IMR-90 (cell line): ENCODE results near the gene IFNA16. TPM values are rescaled to one million over a fixed set of nuclear protein-coding genes. Genes with fewer than 3 reads are reported as not detected.
A peak's percentile ranks its signal among the peaks of the same experiment; 100 is the strongest.
"Not testable (repeated sequence)": the region's sequence is repeated elsewhere in the genome, so short reads cannot be mapped to it uniquely, and the experiment has no call there.

Experiments used
- ATAC-seq: fragments of 200-7000 bp; cut with Tn5 transposase; 2 replicates; pipeline ENCODE4 v1.9.1; 2020; ENCODE audit warnings: low read depth, mild to moderate bottlenecking, moderate library complexity
- BruUV-seq: library from RNA; stranded (reverse); fragments of 400-500 nt; replicated peaks from 2 replicates; lab custom pipeline; 2021; lab: Mats Ljungman, UMichigan
- CTCF ChIA-PET: fragments of 300-600 bp; formaldehyde crosslinking; extraction: SDS; loops from one replicate; lab custom pipeline; 2021; ENCODE audit warnings: antibody characterized with exemption; lab: Yijun Ruan, JAX
- POLR2A ChIA-PET: fragments of 300-600 bp; sonication (Branson Sonifier 250); formaldehyde crosslinking; loops from one replicate; lab custom pipeline; 2022; ENCODE audit warnings: antibody characterized with exemption; ENCODE audit not compliant: unreplicated experiment; lab: Charles Lee
- DNase-seq: peaks from one replicate; pipeline ENCODE4 v3.0.0; 2013
- H2AFZ ChIP-seq: replicated peaks from 2 replicates; pipeline ENCODE3; 2013; ENCODE audit warnings: low read length, mild to moderate bottlenecking; ENCODE audit not compliant: poor library complexity
- H2AK5ac ChIP-seq: 2 replicates; pipeline ENCODE4 v1.6.1; 2013; ENCODE audit warnings: low read depth, low read length, inconsistent platforms
- H2AK9ac ChIP-seq: replicated peaks from 2 replicates; pipeline ENCODE3; 2013; ENCODE audit warnings: mild to moderate bottlenecking, low read depth, low read length, moderate library complexity; ENCODE audit not compliant: poor library complexity
- H2BK120ac ChIP-seq: 2 replicates; pipeline ENCODE4 v1.6.1; 2013; ENCODE audit warnings: low read depth, low read length, inconsistent platforms
- H2BK15ac ChIP-seq: 3 replicates; pipeline ENCODE4 v1.6.1; 2013; ENCODE audit warnings: low read depth, low read length, inconsistent platforms
- H2BK20ac ChIP-seq: 2 replicates; pipeline ENCODE4 v1.6.1; 2013; ENCODE audit warnings: low read depth, mild to moderate bottlenecking, inconsistent platforms, low read length, moderate library complexity
- H2BK5ac ChIP-seq: 2 replicates; pipeline ENCODE4 v1.6.1; 2013; ENCODE audit warnings: mild to moderate bottlenecking, low read depth, low read length, inconsistent platforms; ENCODE audit not compliant: poor library complexity, severe bottlenecking
- H3K14ac ChIP-seq: replicated peaks from 2 replicates; pipeline ENCODE4 v1.6.1; 2013; ENCODE audit warnings: low read depth, low read length, inconsistent platforms
- H3K18ac ChIP-seq: 2 replicates; pipeline ENCODE4 v1.6.1; 2013; ENCODE audit warnings: low read depth, low read length, control low read depth
- H3K23ac ChIP-seq: 2 replicates; pipeline ENCODE4 v1.6.1; 2013; ENCODE audit warnings: low read depth, low read length, inconsistent platforms
- H3K27ac ChIP-seq: 2 replicates; pipeline ENCODE4 v1.5.1; 2013; ENCODE audit warnings: mild to moderate bottlenecking, control low read depth, low read length; ENCODE audit not compliant: insufficient read depth
- H3K27me3 ChIP-seq: 2 replicates; pipeline ENCODE4 v1.6.1; 2013; ENCODE audit warnings: low read length; ENCODE audit not compliant: control insufficient read depth, insufficient read depth
- H3K36me3 ChIP-seq: 2 replicates; pipeline ENCODE4 v1.6.1; 2013; ENCODE audit warnings: low read length, mixed read lengths; ENCODE audit not compliant: control insufficient read depth, insufficient read depth
- H3K4ac ChIP-seq: 2 replicates; pipeline ENCODE4 v1.6.1; 2013; ENCODE audit warnings: low read depth, low read length, inconsistent platforms
- H3K4me1 ChIP-seq: 2 replicates; pipeline ENCODE4 v1.6.1; 2013; ENCODE audit warnings: low read length, mixed read lengths; ENCODE audit not compliant: control insufficient read depth, insufficient read depth
- H3K4me2 ChIP-seq: 2 replicates; pipeline ENCODE4 v1.6.1; 2013; ENCODE audit warnings: low read depth, mild to moderate bottlenecking, control low read depth, low read length, moderate library complexity
- H3K4me3 ChIP-seq: 2 replicates; pipeline ENCODE4 v1.5.1; 2013; ENCODE audit warnings: low read depth, mild to moderate bottlenecking, control low read depth, low read length, moderate library complexity; ENCODE audit not compliant: insufficient read depth
- H3K56ac ChIP-seq: 2 replicates; pipeline ENCODE4 v1.6.1; 2013; ENCODE audit warnings: low read length, inconsistent platforms; ENCODE audit not compliant: insufficient read depth; ENCODE audit errors: extremely low read depth
- H3K79me1 ChIP-seq, 2 experiments: 2 replicates each; pipeline ENCODE4 v1.6.1; 2013; ENCODE audit warnings: low read length in 2 of 2, inconsistent platforms in 1 of 2, low read depth in 1 of 2
- H3K9ac ChIP-seq: 2 replicates; pipeline ENCODE4 v1.6.1; 2013; ENCODE audit warnings: low read depth, low read length, control low read depth
- H3K9me1 ChIP-seq: 2 replicates; pipeline ENCODE4 v1.6.1; 2013; ENCODE audit warnings: low read length, inconsistent platforms; ENCODE audit not compliant: insufficient read depth
- H3K9me3 ChIP-seq: 2 replicates; pipeline ENCODE4 v1.6.1; 2013; ENCODE audit warnings: low read length; ENCODE audit not compliant: control insufficient read depth, insufficient read depth
- H4K20me1 ChIP-seq: 2 replicates; pipeline ENCODE4 v1.6.1; 2013; ENCODE audit warnings: low read length, inconsistent platforms; ENCODE audit not compliant: insufficient read depth
- H4K5ac ChIP-seq: 2 replicates; pipeline ENCODE4 v1.6.1; 2013; ENCODE audit warnings: mild to moderate bottlenecking, low read depth, low read length, control low read depth
- H4K8ac ChIP-seq, 2 experiments: 2 replicates each; pipeline ENCODE4 v1.6.1; 2013; ENCODE audit warnings: low read depth in 2 of 2, low read length in 2 of 2, control low read depth in 1 of 2, inconsistent platforms in 1 of 2
- H4K91ac ChIP-seq: 2 replicates; pipeline ENCODE4 v1.6.1; 2013; ENCODE audit warnings: low read depth, low read length, inconsistent platforms; ENCODE audit not compliant: insufficient read depth
- CTCF ChIP-seq: conservative IDR thresholded peaks from 2 replicates; pipeline ENCODE4 v1.5.1; 2012; ENCODE audit warnings: mild to moderate bottlenecking, low read depth, low read length, improper control_type of control experiment
- WGBS, 2 experiments: methylation state at CpG; one replicate each; pipeline versions ENCODE4 v1.1.5 to v1.1.7; 2013; ENCODE audit warnings: missing lambda C conversion rate in 2 of 2; ENCODE audit not compliant: insufficient read length in 1 of 2; ENCODE audit errors: extremely low coverage in 2 of 2; 5-methylcytosine and 5-hydroxymethylcytosine counted together
- dilution Hi-C: fragments of 300-500 bp; cut with HindIII; formaldehyde crosslinking; loops from one replicate; pipeline ENCODE4 v1.14.3; 2018; ENCODE audit warnings: low sequenced_read_pairs; ENCODE audit not compliant: unreplicated experiment
- in situ Hi-C: fragments of 300-500 bp; cut with MboI; formaldehyde crosslinking; loops from 3 replicates; pipeline ENCODE4 v1.14.3; 2019; ENCODE audit warnings: low sequenced_read_pairs, inconsistent platforms, mixed read lengths
- intact Hi-C: fragments of 100-400 bp; cut with micrococcal nuclease; formaldehyde crosslinking; loops from 2 replicates; pipeline ENCODE4 v1.10.0; 2022
- polyA plus RNA-seq, 3 experiments: library from polyadenylated mRNA; depleted of rRNA; stranded (reverse); fragments of >200 nt; gene quantifications; 2 replicates each; pipeline ENCODE4 v1.2.3, GENCODE V29; 2012; ENCODE audit warnings: low replicate concordance in 1 of 3
- total RNA-seq: library from RNA; depleted of rRNA; stranded (reverse); fragments of >200 nt; gene quantifications from 2 replicates; pipeline ENCODE4 v1.2.3, GENCODE V29; 2012

The IFNA16 gene
- total and polyA plus RNA-seq, 2 of the 4 experiments (the other 2 are of a cell fraction): not detected

DNA sequence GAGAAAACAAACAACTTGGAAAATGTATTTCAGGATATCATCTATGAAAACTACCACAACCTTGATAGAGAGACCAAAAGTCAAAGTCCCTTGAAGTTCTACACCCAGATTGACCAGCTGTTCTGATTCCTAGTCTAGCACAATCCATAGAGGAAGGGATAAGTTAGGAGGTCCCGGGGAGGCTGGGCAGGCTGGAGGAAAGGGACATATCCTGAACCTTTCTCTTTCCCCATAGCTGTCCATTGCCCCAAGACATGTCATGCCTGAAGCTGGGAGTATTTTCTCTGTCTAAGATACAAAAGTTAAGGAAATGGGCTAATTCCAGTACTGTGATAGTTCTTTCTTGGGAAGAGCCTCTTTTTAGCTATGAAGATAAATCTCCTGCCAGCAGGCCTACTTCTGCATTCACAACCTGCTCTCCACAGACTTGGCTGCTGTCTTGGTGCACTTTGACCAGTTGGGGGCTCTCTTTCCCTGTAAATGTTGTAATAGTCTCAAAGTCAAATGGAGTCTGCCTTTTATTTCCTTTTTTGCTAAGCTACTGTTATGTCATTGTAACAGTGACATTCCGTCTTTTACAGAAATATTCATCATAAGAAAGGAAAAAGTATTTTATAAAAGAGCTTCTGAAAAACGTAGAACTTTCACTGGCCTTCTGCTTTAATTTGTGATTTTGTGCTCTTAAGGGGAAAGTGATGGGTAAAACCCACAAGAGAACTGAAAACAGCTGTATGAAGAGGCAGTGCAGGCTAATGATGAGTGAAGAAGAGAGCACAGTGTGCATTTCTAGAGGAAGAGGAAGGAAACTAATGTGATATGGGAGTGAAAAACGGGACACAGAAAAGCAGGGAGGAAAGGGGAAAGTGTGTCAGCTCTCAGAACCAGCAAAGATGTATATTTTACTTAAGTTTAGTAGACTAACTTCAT, 34.0 kb downstream of the IFNA16 start:
- POLR2A ChIA-PET, H3K56ac ChIP-seq, H3K14ac ChIP-seq, H3K9me3 ChIP-seq, intact Hi-C loops, H3K4ac ChIP-seq, H3K23ac ChIP-seq, H2AK5ac ChIP-seq, in situ Hi-C loops, H3K4me3 ChIP-seq, H3K79me1 ChIP-seq, H4K5ac ChIP-seq, H3K9ac ChIP-seq, H2AK9ac ChIP-seq, BruUV-seq, H3K9me1 ChIP-seq, dilution Hi-C loops, DNase-seq, H2BK20ac ChIP-seq, H2BK5ac ChIP-seq, H3K4me1 ChIP-seq, H2BK120ac ChIP-seq, H2BK15ac ChIP-seq, H3K27me3 ChIP-seq, H3K36me3 ChIP-seq, H4K91ac ChIP-seq, H4K20me1 ChIP-seq, H3K18ac ChIP-seq, H4K8ac ChIP-seq, H3K4me2 ChIP-seq, H3K27ac ChIP-seq, H2AFZ ChIP-seq: not testable (repeated sequence)
- TF ChIP-seq CTCF: peak; percentile 36
- no CpG with 5 or more reads among the region's 4 CpGs for WGBS, 2 experiments
- CTCF ChIA-PET: interaction anchor here (0.8 to 1.0 kb wide), 3 partner anchors 10 to 129 kb away, joined by 3 to 5 read pairs (median 3); no protein-coding TSS in a partner anchor
- peak; percentile 82 for ATAC-seq
